NCI-H748 (cell line): Measurements from ENCODE around the gene SH3RF3.
A peak's percentile ranks its signal among the peaks of the same experiment; 100 is the strongest.

ENCODE experiments used
- DNase-seq: peaks from one replicate; lab custom pipeline; 2025; ENCODE audit not compliant: unreplicated experiment; lab: John Stamatoyannopoulos, UW

Gene SH3RF3

DNA sequence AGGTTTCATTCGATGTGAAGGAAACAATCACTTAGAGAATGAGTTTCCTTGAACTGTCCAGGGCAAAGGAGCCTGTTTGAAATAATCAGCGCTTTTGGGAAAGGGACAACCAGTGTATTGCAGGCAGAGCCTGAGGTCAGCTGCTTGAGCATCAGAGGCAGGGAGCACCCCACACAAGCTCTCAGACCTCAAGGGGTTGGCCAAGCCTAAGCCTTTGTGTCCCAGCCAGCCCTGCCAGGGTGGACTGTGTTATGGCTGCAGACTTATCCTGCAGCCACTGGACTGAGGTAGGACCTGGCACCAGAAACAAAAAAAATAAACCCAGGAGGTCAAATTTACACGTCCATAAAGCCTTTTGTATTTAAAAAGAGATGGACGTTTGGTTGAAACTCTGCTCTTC, 256.5 kb downstream of the SH3RF3 start:
- DNase-seq: no peak

- DNase-seq: peak; percentile 31
These were observed 257.1 kb downstream of the SH3RF3 start for GRCh38 chr2:109386004-109386695.

- no peak for DNase-seq
These were observed 258.3 kb downstream of the SH3RF3 start for GRCh38 chr2:109387221-109387735.

- no peak for DNase-seq
These were observed 258.9 kb downstream of the SH3RF3 start for GRCh38 chr2:109387778-109388469.

- no peak for DNase-seq
These were observed 262.2 kb downstream of the SH3RF3 start for GRCh38 chr2:109391243-109391642.

DNA sequence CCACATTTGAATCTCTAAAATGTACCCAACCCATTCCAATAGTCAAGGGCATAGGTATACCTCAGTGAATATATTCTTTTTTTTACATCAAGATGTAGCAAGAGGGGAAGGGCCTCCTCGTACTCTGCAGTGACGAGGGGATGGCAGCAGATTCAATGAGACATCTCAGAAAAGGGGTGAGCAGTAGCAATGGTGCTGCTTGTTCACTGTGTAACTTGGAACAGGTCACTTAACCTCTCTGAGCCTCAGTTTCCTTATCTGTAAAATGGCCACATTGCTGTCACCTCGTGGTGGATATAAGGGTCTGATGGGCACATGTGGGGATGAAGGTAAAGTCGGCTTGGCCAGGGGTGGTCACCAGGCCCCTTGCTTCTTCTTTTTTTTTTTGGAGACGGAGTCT, 263.1 kb downstream of the SH3RF3 start:
- no peak for DNase-seq

GRCh38 chr2:109392816-109393661, 264.0 kb downstream of the SH3RF3 start:
- no peak for DNase-seq

DNA sequence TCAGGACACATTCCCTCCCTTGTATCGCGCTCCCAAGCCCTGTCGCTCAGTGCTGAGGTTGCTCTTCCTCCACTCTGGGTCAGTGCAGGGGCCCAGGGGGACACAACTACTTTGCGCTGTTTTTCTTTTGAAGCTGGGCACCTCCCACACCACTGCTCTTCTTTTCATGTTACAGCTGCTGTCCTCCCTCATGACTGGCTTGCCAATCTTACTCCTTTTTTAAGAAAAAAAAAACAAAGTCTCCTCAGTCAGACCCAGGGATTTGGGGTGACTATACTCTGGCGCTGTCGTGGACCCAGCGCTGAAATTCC, 264.6 kb downstream of the SH3RF3 start:
- no peak for DNase-seq

GRCh38 chr2:109395494-109396201, 266.6 kb downstream of the SH3RF3 start:
- no peak for DNase-seq

DNA sequence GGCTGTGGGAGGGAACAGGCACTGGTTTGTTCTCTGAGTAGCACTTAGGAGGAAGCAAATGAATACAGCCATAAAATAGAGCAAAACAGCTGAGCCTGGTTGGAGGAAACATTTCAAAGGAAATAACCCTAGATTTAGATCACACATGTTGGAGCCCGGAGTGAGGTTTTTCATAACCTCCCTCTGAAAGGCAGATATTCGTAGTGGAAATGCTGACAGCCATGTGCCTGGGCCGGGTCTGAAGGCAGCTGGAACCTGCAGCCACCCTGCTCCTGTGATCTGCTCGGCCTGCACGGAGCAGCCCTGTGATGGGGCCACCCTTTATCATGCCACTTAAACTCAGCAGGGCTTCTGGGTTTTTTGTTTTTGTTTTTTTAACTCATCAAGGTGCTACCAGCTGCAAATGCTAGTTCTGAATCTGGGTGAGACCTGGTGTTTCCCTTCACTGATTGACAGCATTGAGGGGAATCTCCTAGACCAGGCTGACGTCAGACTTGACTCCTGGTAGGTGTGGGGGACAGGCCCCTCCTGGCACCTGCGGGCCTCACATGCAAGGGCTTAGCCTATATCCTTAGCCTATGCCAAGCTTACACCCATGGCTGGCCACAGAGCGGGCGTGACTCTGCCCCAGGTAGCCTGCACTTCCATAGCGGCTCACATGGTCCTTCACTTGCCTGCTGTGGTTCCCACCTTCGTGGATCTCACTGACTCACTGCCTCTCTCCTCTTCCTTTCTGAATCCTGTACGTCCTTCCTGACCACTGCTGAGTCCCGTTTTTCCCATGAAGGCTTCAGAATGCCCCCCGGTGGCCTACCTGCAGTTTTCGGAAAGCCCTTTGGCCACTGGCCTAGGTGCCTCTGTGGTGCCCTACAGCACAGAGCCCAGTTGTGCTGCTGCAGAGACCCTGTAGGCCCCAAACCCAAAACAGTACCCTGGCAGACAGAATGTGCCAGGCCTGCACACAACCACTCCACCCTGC, 267.5 kb downstream of the SH3RF3 start:
- no peak for DNase-seq

GRCh38 chr2:109397893-109398292, 268.9 kb downstream of the SH3RF3 start:
- DNase-seq: no peak

- DNase-seq: no peak
These were observed 269.5 kb downstream of the SH3RF3 start for GRCh38 chr2:109398366-109399015.

GRCh38 chr2:109399066-109399465, 270.1 kb downstream of the SH3RF3 start:
- no peak for DNase-seq

- DNase-seq: no peak
These were observed 271.1 kb downstream of the SH3RF3 start for GRCh38 chr2:109400102-109400501.

DNA sequence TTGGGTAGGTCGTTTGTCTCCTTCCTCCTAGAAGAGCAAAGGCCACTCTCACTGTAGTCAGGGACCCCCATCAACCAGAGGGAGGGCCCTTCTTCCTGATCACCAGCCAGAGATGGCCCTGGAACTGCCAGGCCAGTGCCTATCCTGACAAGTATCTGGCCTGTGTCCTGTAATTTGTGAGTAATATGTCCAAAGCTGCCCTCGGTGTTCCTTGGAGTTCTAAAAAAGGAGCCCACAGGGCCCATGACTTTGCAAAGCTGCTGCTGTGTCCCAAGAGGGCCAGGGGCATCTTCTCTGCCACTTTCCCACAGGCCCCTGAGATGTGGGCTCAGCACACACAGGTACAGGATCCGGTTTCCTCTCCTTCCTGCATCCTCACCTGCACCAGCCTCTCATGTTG, 272.4 kb downstream of the SH3RF3 start:
- no peak for DNase-seq

DNA sequence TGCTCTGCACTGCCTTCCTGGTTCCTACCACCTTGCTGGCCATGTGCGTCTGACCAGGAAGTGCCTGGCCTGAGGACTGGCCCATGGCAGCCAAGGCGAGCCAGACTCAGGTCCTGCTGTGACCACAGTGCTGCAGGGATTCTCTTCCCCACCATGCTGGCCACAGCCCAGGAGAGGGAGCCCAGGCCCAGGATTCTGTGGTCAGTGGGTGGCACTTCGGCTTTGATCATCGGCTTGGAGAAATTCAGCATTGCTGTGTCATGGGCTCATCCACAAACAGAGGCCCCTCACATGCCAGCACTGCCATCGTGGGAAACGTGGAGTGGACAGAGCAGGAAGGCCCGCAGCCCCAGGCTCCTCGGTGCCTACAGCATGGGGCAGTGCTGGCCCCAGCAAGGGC, 273.2 kb downstream of the SH3RF3 start:
- no peak for DNase-seq

GRCh38 chr2:109402980-109403840, 274.2 kb downstream of the SH3RF3 start:
- DNase-seq: no peak

DNA sequence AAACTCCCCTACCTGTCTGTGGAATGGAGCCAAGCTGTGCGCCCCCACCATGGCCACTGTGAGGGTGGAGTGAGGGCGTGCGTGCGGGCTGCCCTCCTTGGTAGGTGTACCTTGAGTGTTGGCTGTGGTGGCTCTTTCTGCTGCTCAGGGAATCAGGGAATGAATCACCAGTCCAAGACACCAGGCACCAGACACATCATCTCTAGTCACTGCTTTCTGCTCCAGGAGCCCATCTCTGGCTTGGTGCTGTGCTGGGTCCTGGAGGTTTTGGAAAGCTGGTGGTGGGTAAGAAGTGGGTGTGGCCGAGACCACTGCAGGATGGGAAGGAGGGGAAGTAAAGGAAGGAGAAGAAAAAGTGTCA, 274.8 kb downstream of the SH3RF3 start:
- no peak for DNase-seq

GRCh38 chr2:109404681-109405080, 275.7 kb downstream of the SH3RF3 start:
- DNase-seq: no peak
